ENCODE data around the gene KIF3A.

The KIF3A gene

DNA sequence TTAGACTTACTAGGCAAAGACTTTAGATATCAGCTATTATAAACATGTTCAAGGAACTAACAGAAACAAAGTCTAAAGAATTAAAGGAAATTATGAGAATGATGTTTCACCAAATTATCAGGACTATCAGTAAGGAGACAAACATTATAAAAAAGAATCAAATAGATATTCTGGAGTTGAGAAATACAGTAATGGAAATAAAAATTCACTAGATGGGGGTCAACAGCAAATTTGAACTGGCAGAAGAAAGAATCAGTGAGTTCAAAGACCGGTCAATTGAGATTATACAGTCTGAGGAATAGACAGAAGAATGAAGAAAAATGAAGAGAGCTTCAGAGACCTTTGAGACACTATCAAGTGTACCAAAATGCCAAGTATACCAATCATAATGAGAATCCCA, 89.0 kb downstream of the KIF3A start:
- TF ChIP-seq ZBTB17 (tag by site-specific recombination; IDR thresholded peaks at IDR 0.05) (no peak), SCRT1 (tag by site-specific recombination; IDR thresholded peaks at IDR 0.05; ENCODE audit: borderline replicate concordance) (no peak), ZBTB8A (tag by site-specific recombination; IDR thresholded peaks at IDR 0.05) (no peak), PRDM1 (tag by site-specific recombination; IDR thresholded peaks at IDR 0.05) (no peak), SETDB1 (IDR thresholded peaks at IDR 0.05; ENCODE audit: insufficient read length, low read length) (peak; percentile 51), SCRT2 (tag by site-specific recombination; IDR thresholded peaks at IDR 0.05) (0 out of 2 replicates have a peak, but pooled peaks have one; percentile 3), ZNF677 (tag by site-specific recombination; IDR thresholded peaks at IDR 0.05) (no peak), KLF1 (tag by site-specific recombination; IDR thresholded peaks at IDR 0.05) (no peak)
- TF ChIP-seq, protein P1, sequence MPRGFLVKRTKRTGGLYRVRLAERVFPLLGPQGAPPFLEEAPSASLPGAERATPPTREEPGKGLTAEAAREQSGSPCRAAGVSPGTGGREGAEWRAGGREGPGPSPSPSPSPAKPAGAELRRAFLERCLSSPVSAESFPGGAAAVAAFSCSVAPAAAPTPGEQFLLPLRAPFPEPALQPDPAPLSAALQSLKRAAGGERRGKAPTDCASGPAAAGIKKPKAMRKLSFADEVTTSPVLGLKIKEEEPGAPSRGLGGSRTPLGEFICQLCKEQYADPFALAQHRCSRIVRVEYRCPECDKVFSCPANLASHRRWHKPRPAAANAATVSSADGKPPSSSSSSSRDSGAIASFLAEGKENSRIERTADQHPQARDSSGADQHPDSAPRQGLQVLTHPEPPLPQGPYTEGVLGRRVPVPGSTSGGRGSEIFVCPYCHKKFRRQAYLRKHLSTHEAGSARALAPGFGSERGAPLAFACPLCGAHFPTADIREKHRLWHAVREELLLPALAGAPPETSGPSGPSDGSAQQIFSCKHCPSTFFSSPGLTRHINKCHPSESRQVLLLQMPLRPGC (tag by site-specific recombination; IDR thresholded peaks at IDR 0.05) = no peak
- peaks cover 0 to 7% of the 10 kb centered on the region in 2 experiments; a peak in 1 of 3 replicates for H3K36me3 ChIP-seq (ENCODE audit: control insufficient read depth in 2 of 2, insufficient read depth in 1 of 2, low read length in 2 of 2)
- POLR2A ChIA-PET = no interaction called here
- no peak overlapping the region for H3K4me3 ChIP-seq (ENCODE audit: low read depth, low read length)
- CTCF ChIA-PET = interaction anchor here (1.2 kb wide), 1 partner anchor 122 kb away, joined by 4 read pairs; no protein-coding TSS in a partner anchor
- no peaks in the 10 kb centered on the region for H3K4me1 ChIP-seq (ENCODE audit: control insufficient read depth, insufficient read depth, low read length)
- H3K27ac ChIP-seq (ENCODE audit: extremely low read depth, low read depth, low read length) = no peak overlapping the region
- H3K9me3 ChIP-seq (ENCODE audit: control insufficient read depth, insufficient read depth, low read depth, low read length) = no peaks in the 10 kb centered on the region

DNA sequence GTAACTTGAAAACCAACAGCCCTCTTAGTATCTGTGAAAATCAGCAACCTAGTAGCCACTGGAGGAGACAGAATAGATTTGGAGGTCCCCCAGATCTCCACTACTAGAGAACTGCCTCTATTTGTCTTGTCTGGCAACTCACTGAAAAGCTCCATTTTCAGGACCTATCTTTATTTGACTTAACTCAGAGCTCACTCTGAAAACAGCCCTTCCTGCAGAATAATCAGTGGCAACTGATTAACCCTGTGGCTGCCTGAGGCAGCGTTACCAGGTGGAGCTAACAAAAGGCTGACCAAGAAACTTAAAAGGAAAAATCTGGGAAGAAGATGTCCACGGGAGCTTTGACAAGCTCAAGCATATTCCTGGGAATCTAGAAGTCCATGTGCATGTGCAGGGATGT, 89.9 kb downstream of the KIF3A start:
- CTCF ChIA-PET = interaction anchor here (1.2 kb wide), 1 partner anchor 121 kb away, joined by 4 read pairs; no protein-coding TSS in a partner anchor
- Histone ChIP-seq H3K4me3 (ENCODE audit: low read depth, low read length) (no peak overlapping the region), H3K4me1 (ENCODE audit: control insufficient read depth, insufficient read depth, low read length) (no peaks in the 10 kb centered on the region), H3K36me3 (ENCODE audit: control insufficient read depth in 2 of 2, insufficient read depth in 1 of 2, low read length in 2 of 2) (peaks cover 0 to 16% of the 10 kb centered on the region in 2 experiments; a peak in 2 of 3 replicates), H3K27ac (ENCODE audit: extremely low read depth, low read depth, low read length) (no peak overlapping the region), H3K9me3 (ENCODE audit: control insufficient read depth, insufficient read depth, low read depth, low read length) (no peaks in the 10 kb centered on the region)
- TF ChIP-seq ZNF394 (tag by site-specific recombination; IDR thresholded peaks at IDR 0.05; ENCODE audit: borderline replicate concordance) (no peak), ZXDB (tag by site-specific recombination; IDR thresholded peaks at IDR 0.05) (no peak), ZNF223 (tag by site-specific recombination; IDR thresholded peaks at IDR 0.05) (no peak), ZNF423 (tag by site-specific recombination; IDR thresholded peaks at IDR 0.05) (no peak), ZNF660 (tag by site-specific recombination; IDR thresholded peaks at IDR 0.05) (no peak), ZNF837 (tag by site-specific recombination; IDR thresholded peaks at IDR 0.05) (no peak), ZNF114 (tag by site-specific recombination; IDR thresholded peaks at IDR 0.05) (no peak), ZFP37 (tag by site-specific recombination; IDR thresholded peaks at IDR 0.05) (no peak), ZFHX2 (tag by site-specific recombination; conservative IDR thresholded peaks at IDR 0.05) (no peak), ZNF561 (tag by site-specific recombination; IDR thresholded peaks at IDR 0.05; ENCODE audit: borderline replicate concordance) (no peak), ZNF24 (tag by site-specific recombination; IDR thresholded peaks at IDR 0.05) (no peak), ZNF354C (tag by site-specific recombination; IDR thresholded peaks at IDR 0.05; ENCODE audit: borderline replicate concordance, low read depth) (no peak), ZNF677 (tag by site-specific recombination; IDR thresholded peaks at IDR 0.05) (no peak), GLIS1 (tag by site-specific recombination; IDR thresholded peaks at IDR 0.05) (no peak), ZNF658 (tag by site-specific recombination; IDR thresholded peaks at IDR 0.05) (no peak), ZNF248 (tag by site-specific recombination; IDR thresholded peaks at IDR 0.05) (no peak), ZNF23 (tag by site-specific recombination; IDR thresholded peaks at IDR 0.05; ENCODE audit: borderline replicate concordance) (no peak)
- TF ChIP-seq, protein P2, sequence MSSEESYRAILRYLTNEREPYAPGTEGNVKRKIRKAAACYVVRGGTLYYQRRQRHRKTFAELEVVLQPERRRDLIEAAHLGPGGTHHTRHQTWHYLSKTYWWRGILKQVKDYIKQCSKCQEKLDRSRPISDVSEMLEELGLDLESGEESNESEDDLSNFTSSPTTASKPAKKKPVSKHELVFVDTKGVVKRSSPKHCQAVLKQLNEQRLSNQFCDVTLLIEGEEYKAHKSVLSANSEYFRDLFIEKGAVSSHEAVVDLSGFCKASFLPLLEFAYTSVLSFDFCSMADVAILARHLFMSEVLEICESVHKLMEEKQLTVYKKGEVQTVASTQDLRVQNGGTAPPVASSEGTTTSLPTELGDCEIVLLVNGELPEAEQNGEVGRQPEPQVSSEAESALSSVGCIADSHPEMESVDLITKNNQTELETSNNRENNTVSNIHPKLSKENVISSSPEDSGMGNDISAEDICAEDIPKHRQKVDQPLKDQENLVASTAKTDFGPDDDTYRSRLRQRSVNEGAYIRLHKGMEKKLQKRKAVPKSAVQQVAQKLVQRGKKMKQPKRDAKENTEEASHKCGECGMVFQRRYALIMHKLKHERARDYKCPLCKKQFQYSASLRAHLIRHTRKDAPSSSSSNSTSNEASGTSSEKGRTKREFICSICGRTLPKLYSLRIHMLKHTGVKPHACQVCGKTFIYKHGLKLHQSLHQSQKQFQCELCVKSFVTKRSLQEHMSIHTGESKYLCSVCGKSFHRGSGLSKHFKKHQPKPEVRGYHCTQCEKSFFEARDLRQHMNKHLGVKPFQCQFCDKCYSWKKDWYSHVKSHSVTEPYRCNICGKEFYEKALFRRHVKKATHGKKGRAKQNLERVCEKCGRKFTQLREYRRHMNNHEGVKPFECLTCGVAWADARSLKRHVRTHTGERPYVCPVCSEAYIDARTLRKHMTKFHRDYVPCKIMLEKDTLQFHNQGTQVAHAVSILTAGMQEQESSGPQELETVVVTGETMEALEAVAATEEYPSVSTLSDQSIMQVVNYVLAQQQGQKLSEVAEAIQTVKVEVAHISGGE (tag by site-specific recombination; conservative IDR thresholded peaks at IDR 0.05; ENCODE audit: low read depth) = no peak
- TF ChIP-seq, protein P3, sequence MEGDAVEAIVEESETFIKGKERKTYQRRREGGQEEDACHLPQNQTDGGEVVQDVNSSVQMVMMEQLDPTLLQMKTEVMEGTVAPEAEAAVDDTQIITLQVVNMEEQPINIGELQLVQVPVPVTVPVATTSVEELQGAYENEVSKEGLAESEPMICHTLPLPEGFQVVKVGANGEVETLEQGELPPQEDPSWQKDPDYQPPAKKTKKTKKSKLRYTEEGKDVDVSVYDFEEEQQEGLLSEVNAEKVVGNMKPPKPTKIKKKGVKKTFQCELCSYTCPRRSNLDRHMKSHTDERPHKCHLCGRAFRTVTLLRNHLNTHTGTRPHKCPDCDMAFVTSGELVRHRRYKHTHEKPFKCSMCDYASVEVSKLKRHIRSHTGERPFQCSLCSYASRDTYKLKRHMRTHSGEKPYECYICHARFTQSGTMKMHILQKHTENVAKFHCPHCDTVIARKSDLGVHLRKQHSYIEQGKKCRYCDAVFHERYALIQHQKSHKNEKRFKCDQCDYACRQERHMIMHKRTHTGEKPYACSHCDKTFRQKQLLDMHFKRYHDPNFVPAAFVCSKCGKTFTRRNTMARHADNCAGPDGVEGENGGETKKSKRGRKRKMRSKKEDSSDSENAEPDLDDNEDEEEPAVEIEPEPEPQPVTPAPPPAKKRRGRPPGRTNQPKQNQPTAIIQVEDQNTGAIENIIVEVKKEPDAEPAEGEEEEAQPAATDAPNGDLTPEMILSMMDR (tag by site-specific recombination; IDR thresholded peaks at IDR 0.05) = no peak
- TF ChIP-seq, protein P4, sequence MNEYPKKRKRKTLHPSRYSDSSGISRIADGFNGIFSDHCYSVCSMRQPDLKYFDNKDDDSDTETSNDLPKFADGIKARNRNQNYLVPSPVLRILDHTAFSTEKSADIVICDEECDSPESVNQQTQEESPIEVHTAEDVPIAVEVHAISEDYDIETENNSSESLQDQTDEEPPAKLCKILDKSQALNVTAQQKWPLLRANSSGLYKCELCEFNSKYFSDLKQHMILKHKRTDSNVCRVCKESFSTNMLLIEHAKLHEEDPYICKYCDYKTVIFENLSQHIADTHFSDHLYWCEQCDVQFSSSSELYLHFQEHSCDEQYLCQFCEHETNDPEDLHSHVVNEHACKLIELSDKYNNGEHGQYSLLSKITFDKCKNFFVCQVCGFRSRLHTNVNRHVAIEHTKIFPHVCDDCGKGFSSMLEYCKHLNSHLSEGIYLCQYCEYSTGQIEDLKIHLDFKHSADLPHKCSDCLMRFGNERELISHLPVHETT (tag by site-specific recombination; IDR thresholded peaks at IDR 0.05) = no peak
- POLR2A ChIA-PET = no interaction called here

Measured in HEK293 (cell line).